Testis (tissue), 2 donors: ENCODE data around the gene CDK5.

Experiments used
- CTCF ChIP-seq, 3 experiments: fragments of 450-650 bp in 2 of 3; fragments of 200-600 bp in 1 of 3; sonication (generic) in 1 of 3; IDR thresholded peaks; one replicate each; pipeline ENCODE4 v1.5.1; 2016 to 2019; ENCODE audit warnings: antibody characterized with exemption in 3 of 3, mild to moderate bottlenecking in 2 of 3, moderate library complexity in 1 of 3
- POLR2A ChIP-seq: fragments of 450-650 bp; IDR thresholded peaks from one replicate; pipeline ENCODE4 v1.6.1; 2017; ENCODE audit warnings: antibody characterized with exemption, mild to moderate bottlenecking, moderate library complexity

- TF ChIP-seq CTCF (IDR thresholded peaks at IDR 0.05) (no peak), POLR2A (no peak)
Measured at GRCh38 chr7:151008143-151008510, 49.6 kb downstream of the CDK5 start.
